GM11168 (cell line): ENCODE measurements around the gene TSPAN7.

ENCODE experiments used
- in situ Hi-C: fragments of 300-500 bp; cut with MboI; formaldehyde crosslinking; loops from one replicate; pipeline ENCODE4 v1.12.0; 2022; ENCODE audit warnings: low sequenced_read_pairs; ENCODE audit not compliant: unreplicated experiment

Gene TSPAN7

DNA sequence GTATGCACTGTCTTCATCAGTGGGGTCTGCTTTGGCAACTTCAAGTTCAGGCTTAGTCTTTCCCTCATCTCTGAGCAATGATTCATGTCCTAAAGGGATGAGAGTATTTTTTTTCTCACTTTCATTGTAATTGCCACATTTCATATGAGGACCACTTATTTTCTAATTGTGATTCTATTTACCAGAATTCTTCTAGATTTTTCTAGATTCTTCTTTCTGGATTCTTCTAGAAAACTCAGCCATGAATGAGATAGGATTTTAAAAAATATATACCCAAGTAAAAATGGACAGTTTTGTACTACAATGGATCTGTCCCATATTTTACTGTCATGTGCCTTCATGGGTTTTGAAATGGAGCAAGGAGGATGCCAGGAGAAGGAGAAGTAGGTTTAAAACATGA lies 78.4 kb downstream of the TSPAN7 start:
- in situ Hi-C loops: no loop called here

DNA sequence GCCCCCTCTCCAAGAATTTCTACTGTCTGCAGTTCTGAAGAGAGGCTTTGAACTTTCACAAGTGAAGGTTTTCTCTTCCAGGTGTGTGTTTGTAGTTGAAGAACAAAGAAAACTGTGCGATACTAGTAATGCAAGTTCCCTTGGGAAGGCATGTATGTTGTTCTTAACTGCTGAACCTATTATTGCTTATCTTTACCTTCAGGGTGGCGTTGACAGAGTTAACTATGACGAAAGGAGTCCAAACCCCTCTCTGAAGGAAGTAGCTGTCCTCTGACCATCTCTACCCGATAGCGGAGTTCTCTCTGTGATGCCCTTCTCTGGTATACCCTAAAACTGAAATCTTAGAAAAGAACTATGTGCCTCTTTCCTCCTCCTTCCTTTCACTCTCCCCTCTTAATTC lies 79.9 kb downstream of the TSPAN7 start:
- in situ Hi-C loops: no loop called here

GRCh38 chrX:38643903-38644302 lies 82.6 kb downstream of the TSPAN7 start:
- in situ Hi-C loops: no loop called here

- in situ Hi-C loops: no loop called here
Measured at GRCh38 chrX:38646129-38646528, 84.8 kb downstream of the TSPAN7 start.

- in situ Hi-C loops: no loop called here
Measured at GRCh38 chrX:38649221-38649620, 87.9 kb downstream of the TSPAN7 start.

DNA sequence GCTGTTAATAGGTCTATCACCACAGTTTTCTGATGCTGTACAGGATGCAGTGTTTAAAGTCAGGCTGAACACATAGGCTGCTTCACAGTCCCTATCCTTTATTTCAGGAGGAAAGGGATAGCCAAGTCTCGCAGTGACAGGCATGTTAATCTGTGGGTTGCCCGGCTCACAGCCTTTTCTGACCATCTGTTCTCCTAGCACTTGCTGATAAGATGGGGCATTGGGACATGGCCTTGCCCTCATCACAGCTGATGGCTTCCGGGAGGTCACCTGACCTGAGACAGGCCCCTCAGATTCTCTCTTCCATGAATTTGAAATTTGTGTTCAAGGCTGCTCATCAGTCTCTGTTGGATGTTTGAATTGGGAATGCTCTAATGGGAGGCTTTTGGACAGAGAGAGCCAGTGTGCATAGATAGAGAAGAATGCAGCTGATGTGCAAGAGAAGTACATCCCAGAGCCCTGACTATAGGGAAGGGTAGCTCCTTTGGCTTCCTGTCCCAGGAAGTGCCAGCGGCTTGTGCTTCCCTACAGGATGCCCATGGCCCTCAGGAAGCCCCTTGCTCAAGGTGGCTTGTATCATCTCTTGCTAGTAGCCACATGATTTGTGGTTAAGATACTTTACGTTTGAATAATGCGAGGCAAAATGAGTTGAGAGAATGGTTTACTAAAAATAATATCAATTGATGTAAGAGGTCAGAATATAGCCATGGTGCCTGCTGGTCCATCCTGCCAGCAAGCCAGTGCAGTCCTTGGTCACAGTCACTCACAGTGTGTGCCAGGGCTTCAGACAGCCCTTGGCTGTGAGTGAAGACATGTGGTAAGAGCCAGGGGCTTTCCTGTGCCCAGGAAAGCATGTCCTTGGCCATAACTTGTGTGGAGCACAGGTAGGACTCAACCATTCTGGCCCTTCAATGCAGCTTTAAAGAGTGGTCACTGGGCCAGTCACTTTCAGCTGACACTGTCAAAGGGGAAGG lies 88.6 kb downstream of the TSPAN7 start:
- in situ Hi-C loops: loop anchor here (10.0 kb wide), 1 partner anchor 595 kb away; no protein-coding TSS in a partner anchor

GRCh38 chrX:38651625-38652601 lies 90.6 kb downstream of the TSPAN7 start:
- in situ Hi-C loops: loop anchor here (10.0 kb wide), 1 partner anchor 593 kb away; no protein-coding TSS in a partner anchor

- in situ Hi-C loops: loop anchor here (10.0 kb wide), 1 partner anchor 592 kb away; no protein-coding TSS in a partner anchor
Measured at GRCh38 chrX:38652934-38653442, 91.6 kb downstream of the TSPAN7 start.

DNA sequence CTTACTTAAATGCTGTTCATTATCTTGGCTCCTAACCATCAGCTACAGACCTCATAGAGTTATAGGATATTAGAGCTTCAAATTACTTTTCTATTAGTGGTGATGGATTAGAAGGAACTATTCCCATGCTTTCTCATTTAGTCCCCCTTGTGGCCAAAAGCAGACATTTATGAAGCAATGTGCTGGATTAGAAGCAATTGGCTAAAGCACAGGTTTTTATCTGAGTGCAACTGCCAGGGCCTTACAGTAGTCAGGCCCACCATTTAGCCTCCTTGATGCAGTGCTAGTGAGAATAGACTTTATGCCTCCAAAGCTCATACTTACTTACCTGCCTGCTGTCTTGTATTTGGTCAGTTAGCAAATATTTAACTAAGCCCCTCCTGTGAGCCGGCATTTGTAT lies 93.0 kb downstream of the TSPAN7 start:
- in situ Hi-C loops: loop anchor here (10.0 kb wide), 1 partner anchor 590 kb away; no protein-coding TSS in a partner anchor

DNA sequence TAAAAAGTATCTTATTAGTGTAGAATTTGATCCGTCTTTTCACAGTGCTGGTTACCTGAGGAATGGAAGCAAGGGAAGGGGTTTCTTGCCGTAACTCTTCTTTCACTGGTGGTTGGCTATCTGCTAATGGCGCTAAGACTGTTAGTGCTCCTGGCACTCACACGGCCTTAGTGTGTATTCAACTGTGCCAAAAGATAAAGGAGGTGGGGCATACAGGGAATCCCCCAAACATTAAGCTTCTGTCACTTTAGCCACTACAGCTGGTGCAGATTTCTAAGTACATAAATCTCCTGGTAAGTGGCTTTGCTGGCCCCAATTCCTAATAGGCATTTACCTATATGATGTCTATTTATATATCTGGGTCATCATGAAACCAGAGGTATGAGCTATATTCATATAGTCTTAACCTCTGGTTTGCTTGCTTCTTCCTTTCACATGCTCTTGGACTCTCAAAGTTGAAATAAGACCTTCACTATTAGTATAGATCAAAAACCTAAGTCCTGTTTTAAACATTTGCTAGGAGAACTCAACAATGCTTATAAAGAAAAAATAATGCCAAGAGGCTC lies 95.1 kb downstream of the TSPAN7 start:
- in situ Hi-C loops: loop anchor here (10.0 kb wide), 1 partner anchor 588 kb away; no protein-coding TSS in a partner anchor

DNA sequence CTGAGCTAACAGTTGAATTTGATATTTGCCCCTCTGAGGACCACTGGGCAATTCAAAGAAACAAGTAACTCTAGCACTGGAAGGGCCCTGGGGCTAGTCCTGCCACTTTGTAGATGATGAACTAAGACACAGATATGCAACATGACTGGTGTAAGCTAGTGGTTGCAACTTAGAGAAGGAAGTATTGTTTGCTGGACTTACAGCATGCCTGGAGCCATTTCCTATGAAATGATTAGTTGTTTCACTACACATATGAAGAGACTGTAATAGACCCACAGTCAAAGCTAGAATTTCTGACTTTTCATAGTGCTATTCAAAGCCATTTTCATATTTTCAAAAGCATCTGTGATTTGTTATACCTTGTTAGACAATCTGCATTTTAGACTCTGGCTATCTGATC lies 96.2 kb downstream of the TSPAN7 start:
- in situ Hi-C loops: loop anchor here (10.0 kb wide), 1 partner anchor 587 kb away; no protein-coding TSS in a partner anchor

DNA sequence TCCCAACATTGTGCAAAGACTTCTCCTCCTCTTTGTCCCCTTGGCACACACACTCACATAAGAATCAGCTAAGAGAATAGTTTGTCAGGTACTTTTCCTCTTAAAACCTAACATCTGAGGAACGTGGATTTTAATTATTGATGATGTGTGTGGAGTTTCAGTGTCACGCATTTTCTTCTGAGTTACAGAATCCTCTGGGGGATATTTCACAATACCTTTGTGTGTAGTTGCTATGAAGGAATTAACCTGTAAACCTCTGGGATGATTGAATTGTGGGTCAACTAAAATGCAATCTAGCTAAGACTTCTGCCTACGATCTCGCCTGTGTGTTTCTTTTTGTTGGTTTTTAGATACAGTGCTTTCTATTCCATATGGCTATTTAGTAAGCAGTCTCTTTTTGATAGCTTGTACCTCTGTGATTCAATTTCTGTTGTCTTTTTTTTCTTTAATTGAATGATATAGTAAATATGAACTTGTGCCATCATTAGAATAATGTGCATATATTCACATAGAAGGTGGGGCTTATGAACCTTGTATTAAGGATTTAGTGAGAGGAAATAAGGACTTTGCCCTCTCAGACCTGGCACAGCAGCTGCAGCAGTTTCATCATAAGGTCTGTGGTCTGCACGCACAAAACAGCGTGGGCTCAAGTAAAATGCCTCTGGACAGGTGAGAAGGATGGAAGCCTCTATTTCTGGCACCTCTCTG lies 99.2 kb downstream of the TSPAN7 start:
- in situ Hi-C loops: no loop called here

DNA sequence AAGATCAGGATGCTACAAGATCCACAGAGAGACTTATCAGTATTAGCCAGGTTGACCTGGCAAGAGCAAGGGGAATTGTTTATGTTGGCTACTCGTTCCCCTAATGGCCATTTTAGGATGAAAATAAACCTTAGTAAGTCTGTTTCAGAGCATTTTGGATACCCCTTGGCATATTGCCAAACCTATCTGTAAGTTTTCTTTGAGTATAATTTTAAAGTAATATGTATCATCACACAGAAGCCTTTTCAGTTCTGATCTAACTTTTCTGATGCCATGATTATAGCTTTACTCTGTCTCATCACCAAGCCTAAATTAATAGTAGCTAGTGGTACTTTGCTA lies 99.7 kb downstream of the TSPAN7 start:
- in situ Hi-C loops: no loop called here

- in situ Hi-C loops: no loop called here
Measured at GRCh38 chrX:38661561-38661960, 100.2 kb downstream of the TSPAN7 start.

GRCh38 chrX:38662640-38663039 lies 101.3 kb downstream of the TSPAN7 start:
- in situ Hi-C loops: no loop called here

GRCh38 chrX:38664285-38664684 lies 102.9 kb downstream of the TSPAN7 start:
- in situ Hi-C loops: no loop called here

- in situ Hi-C loops: no loop called here
Measured at GRCh38 chrX:38666909-38667308, 105.6 kb downstream of the TSPAN7 start.

GRCh38 chrX:38668771-38669170 lies 107.4 kb downstream of the TSPAN7 start:
- in situ Hi-C loops: no loop called here

DNA sequence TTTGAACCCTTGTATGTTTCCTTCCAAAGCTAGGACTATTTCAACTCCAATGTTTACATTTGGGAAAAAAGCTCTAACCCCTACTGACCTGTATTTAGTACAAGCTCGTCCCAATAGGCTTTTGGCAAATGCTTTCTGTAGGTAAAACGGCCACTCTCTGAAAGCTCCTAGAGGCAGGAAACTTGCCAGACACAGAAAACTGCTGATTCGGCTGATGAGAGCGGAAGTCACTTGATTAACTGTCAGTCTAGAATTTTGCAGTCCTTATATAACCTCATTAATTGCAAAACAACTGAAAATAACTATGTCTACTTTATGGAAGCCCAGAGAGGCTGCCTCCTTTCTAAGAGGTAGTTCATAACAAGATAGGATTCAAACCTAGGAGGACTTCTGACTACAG lies 108.1 kb downstream of the TSPAN7 start:
- in situ Hi-C loops: no loop called here
